T-helper 22 cell (primary cell): ENCODE measurements around the gene CARHSP1.
"Not testable (repeated sequence)": the region's sequence is repeated elsewhere in the genome, so short reads cannot be mapped to it uniquely, and the experiment has no call there.

Source experiments
- DNase-seq: peaks from one replicate; pipeline ENCODE4 v3.0.0-alpha.2; 2020; ENCODE audit warnings: low read depth

CARHSP1 gene

DNA sequence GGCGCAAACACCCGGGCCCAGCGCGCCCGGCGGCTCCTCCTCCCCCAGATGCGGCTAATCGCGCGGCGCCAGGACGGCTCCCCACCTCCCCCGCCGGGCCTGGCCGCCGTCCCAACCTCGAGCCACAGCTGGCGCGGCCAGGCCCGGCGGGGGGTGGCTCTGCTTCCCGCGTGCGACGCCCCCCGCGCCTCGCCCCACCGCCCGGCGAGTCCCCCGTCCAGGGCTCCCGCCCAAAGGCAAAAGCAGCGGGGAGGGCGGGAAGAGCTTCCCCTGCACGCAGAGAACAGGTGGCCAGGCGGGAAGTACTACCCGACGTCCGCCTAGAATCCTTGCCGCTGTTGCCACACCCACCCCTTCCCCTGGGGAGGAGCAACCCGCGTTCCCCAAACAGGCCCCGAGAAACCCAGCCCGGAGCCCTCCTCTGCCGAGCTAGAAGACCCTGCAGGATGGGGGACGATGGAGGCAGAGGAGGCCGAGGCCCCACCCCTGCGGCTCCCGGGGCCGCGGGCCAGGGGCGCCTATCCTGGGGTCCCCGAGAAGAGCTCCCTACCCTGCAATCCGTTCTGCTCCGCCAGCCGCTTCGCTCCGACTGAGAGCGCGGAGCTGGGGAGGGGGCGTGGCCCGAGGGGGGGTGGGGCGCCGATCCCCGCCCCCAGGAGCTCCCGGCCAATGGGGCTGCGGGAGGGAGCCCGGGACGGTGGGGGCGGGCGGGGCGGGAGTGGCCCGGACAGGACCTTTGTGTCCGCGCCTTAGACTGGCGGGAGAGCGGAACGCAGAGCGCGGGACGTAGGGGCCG lies at the start of gene CARHSP1:
CARHSP1 (minus strand) TSS at position 591 of the 796 bp plus-strand sequence. CDS start 9,678 bp downstream, outside the sequence.
- DNase-seq: peak; percentile 72

DNA sequence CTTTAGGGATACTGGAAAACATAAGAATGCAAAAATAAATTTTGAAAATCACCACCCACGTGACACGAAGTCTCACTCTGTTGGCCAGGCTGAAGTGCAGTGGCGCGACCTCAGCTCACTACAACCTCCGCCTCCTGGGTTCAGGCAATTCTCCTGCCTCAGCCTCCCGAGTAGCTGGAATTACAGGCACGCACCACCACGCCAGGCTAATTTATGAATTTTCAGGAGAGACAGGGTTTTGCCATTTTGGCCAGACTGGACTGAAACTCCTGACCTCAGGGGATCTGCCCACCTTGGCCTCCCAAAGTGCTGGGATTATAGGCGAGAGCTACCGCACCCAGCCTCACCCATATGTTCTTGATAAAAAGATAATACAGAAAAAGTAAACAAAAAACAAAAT lies 48.5 kb upstream of the CARHSP1 start:
- DNase-seq: not testable (repeated sequence)

DNA sequence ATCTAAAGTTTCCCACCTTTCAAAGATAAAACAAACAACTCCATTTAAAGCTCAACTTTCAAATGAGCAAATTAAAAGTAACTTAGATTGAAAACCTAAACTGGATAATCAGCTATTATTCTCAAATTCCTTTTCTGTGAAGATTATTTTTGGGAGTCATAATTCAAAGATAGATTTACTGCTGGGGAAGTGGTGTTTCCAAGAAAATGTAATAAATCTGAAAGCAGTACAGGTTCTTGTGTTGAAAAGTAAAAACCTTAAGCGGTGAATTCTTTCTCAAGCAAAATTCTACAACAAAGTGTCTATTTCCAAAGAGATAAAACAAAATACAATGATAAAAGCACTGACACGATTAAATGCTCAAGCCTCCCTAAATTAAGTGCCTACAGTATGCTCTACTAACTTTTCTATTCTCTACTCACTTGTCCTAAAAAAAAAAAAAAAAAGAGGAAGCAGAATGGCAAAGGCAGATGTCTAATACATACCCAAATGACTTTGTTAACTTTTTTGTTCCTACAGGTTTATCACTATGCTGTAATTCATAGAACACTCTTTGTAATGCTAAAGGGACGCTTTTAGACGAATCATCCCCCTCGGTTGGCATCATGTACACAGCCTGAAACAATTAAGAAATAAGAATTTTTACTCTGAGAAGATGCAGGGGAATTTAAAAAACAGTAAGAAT lies 47.9 kb upstream of the CARHSP1 start:
- DNase-seq: no peak

DNA sequence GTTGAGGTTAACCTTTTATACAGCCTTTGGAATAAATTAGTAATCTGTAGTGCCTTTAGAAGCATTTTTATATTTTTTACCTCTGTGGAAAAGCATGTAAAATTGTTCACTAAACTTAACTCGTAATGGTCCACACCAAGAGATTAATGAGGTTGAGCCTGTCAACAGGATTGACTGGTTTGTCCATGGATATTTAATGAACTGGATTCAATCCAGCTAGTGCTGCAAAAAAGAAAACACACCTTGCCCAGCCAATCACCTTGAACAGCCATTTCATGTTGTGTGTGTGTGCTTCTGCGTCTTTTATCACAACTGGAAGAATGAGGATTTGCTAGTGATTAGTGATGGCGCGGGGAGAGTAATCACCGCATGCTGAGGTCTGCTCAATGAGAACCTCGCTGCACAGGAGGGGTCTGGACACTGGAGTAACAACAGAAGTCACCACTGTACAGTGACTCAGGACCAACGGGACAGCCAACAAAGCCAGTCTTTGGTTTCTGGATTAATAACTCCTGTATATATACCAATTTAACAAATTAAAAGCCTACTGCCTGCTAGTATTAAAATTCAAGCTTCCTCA lies 47.0 kb upstream of the CARHSP1 start:
- no peak for DNase-seq

DNA sequence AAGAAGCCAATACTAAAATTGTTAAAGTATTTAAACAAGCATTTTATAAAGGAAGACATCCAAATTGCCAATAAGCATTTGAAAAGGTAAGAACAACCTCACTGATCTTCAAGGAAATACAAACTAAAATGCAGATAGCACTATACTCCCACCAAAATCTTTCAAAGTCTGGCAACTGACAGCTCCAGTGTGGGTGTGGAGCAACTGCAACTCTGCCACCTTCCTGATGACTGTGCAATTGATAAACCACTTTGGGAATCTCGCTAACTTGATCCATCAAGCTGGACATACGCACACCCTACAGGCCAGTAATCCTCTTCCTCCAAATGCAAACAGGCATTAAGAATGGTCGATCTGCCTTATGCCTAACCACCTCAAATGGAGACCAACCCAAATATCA lies 45.3 kb upstream of the CARHSP1 start:
- DNase-seq: no peak

DNA sequence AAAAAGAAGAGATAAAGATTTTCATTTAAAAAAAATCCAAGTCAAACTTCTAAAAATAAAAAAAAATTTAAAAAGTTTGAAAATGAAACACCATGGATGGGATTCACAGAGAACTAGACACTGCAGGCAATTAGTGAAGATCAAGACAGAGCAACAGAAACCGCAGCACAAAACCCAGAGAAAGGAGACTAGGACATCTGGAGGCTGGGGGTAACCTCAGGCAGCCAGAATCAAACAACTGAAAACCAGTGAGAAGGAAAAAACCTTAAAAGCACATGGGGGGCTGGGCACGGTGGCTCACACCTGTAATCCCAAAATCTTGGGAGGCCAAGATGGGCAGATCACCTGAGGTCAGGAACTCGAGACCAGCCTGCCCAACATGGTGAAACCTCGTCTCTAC lies 44.0 kb upstream of the CARHSP1 start:
- no peak for DNase-seq

DNA sequence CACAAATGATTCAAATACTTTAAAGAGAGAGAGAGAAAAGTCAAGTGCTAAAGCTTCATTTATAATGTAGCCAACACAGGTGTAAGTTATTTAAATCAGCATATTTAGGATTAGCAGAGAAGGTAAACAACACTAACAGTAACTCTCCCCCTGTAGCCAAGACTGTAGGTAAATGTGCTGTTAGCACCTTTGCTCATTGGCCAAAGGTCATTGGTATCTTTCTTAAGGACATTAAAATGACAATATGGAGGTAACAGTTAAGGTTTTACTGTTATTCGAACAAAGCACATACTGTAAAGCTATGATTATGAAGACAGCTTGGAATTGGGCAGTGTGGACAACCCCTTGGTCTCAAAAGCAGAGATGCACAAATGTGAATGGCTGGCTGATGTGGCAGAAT lies 42.0 kb upstream of the CARHSP1 start:
- no peak for DNase-seq

DNA sequence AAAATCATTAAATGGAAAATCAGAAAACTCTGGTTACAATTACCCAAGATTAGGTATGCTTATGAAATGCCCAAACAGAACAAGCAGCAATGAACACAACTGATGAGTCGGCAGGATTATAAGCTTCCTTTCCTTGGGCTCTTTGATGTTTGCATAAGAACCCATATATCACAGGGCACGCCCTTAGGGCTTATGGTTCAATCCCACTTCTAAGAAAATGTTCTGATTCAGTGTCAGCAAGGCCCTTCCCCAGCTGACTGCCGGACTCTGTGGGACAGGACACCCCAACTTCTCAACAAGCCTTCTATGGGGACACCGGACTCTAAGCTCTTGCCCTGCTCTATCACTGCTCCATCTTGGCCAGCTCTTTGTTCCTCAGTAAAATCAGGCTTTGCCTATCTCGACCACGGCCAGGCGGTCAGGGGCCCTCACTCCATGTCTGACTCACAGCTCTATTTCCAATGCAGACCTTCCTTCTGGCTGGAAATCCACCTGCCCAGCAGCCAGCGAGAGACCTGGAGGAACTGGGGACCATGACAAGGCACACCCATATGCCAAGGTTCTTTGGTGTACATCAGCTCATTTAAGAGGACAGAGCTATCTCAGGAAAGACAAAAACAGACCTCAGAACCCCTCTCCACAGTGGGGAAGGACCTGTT lies 40.1 kb upstream of the CARHSP1 start:
- no peak for DNase-seq

DNA sequence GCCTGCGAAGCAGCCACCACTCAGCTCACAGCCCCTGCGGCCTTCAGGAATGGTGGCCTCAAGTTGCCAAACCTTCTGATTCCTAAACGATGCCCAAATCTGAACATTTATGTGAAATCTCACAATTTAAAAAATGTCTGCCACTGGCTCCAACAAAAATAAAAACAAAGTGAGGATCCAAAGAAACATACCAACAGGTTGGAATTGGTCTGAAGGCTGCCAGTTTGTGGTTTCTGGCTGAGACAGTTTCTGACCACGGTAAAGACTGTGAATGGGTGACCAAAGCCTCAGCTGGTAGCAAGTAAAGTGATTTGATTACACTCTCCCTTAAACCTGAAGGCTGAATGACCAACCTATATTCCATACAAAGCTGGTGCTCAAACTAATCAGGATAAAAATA lies 38.3 kb upstream of the CARHSP1 start:
- DNase-seq: no peak

DNA sequence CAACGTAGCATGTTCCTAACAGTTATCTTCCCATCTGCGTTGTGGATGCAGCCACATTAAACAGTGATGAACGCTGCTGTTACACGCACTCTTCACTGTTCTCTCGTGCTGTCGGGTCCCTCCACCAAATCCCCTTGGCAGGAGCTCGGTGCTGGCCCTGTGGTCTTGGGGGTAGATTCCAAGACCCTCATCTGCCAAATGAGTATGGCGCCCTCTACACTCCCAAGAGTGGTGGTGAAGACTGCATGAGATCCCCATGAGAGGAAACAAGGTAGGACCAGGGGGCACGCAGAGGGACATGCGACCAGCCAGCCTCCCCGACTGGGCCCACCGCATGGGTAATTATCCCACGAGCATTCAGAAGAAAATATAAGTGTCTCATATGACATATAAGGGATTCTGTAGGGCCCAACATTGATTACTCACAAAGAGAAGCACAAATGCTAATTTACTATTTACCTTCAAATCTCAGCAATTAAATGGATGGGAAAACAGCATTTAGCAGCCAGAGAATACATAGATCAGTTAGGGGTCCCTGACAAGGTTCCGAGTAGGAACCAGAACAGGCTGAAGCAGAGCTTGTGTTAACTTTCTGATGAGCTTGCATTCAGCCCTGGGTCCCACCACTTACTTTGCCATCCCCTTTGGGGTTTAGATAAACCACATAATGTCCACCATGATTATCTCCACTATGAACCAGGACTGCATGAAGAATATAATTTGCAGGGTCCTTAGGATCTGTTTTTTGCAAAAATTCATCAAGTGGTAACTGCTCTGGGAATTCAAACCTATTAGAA lies 37.2 kb upstream of the CARHSP1 start:
- no peak for DNase-seq

DNA sequence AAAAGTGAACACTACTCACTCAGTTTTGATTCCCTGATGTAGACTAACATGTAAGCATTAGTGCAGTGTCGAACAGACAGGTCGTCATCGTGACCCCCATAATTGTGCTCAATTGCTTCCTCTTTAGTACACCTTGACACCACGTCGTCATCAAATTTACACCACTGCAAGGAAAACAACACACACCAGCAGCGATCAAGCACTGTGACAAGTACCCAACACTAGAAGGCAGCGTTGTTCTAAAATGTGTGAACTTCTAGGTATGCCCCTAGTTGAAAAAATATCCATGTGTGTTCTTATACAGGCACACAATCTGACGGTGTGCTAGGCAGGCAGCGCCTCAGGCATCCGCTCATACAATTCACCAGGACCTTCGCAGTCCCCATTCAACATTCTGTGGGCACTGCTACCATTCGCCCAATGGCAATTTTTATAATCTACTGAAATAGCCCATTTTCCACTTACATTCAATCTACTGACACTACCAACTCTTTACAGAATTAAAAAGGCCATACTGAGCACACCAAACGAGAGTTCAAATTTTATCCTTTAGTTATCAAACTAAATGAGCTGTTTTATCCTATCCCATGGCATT lies 36.5 kb upstream of the CARHSP1 start:
- no peak for DNase-seq

DNA sequence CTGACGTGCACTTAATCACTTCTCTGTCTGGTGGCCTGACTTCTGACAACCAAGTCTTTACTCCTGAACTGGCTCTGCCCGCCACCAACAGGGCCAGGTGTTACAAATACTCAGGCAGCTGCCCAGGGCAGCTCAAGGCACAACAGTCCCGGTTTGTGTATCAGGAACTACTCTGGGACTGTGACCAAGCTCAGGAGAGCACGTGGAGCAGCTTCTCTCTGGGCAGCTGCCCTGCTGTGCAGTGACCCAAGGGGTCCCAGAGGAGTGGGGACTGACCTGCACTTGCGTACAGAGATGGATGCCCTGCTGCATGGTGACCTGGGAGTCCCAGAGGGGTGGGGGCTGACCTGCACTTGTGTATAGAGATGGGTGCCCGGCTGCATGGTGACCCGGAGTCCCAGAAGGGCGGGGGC lies 35.2 kb upstream of the CARHSP1 start:
- DNase-seq: no peak

DNA sequence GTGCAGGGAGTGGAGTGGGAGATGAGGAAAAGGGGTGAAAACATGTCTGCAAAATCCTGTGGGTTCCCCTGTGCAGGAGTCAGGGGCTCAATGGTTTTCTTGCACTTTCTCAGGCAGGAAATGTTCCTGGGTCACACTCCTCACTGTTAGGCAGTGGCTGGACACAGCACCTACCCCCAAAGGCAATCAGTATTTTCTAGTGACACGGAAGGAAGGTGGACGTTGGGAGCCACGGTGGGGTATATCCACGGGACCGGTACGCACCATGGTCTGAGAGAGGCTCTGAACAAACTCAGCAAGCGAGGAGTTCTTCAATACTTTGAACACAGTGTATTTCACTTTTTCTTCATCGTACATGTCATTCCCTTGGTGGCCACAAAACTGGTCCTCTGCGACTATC lies 34.2 kb upstream of the CARHSP1 start:
- DNase-seq: no peak

DNA sequence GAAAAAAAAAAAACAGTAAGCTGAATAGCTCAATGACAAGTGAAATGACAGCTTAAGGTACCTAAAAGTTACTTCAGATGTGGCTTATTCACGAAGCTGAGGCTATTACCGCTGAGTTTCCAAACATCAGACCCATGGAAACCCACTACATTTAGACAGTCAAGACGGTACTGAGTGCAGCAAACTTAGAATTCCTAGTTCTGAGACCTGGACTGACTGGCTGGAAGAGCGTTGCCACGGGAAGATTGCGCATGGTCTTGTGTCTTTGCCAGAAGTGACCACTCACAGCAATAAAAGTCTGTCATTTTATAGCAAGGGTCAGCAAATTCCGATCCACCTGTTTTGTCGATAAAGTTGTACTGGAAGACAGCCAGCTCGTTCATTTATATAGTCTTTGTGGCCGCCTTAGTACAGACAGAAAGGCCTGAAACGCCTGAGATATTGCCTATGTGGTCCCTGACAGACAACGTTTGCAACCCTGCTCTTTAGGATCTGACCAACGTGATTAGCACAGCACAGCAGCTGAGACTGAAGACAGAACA lies 32.6 kb upstream of the CARHSP1 start:
- DNase-seq: no peak

DNA sequence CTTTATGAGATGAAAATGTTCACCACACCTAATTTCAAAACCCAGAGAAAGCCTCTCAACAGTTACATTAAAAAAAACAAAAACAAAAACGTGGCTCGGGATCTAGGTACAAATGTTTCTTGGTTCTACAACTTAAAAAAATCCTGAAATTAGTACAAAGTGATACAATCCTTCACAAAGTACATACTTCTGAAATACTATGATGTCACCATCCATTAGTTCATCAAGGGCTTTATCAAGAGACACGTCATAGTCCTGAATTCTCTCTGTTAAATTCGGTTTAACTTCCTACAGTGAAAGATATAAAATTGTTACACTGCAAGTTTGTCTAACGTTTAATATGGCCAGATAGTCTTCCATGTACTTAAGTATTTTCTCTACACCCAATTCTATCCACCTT lies 31.5 kb upstream of the CARHSP1 start:
- DNase-seq: no peak

DNA sequence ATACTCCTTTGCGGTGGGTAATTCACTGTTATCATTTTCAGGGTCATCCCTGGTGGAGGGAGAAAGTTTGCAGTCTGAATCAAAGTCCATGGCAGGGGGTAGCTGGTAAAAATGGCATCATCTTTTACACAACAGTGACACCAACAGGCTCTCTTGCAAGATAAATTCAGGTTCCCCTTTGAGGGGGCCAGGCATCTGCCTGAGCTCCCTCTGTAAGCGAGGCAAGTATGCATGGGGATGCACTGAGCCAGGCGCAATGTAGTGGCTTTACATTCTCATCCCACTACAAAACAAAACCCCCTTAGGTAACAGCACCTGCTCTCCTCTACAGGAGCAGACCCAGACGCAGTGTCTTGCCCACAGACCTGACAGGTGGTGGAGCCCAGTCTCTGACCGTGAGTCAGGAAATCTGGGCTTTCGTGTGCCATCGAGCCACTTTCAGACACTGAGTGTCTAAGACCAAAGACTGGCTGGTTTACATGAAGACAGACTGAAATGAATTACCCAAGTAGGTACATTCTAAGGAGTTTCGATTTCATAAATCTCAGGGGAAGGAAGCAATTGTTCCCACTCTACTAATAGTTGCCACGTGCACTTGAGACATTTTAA lies 31.0 kb upstream of the CARHSP1 start:
- no peak for DNase-seq

DNA sequence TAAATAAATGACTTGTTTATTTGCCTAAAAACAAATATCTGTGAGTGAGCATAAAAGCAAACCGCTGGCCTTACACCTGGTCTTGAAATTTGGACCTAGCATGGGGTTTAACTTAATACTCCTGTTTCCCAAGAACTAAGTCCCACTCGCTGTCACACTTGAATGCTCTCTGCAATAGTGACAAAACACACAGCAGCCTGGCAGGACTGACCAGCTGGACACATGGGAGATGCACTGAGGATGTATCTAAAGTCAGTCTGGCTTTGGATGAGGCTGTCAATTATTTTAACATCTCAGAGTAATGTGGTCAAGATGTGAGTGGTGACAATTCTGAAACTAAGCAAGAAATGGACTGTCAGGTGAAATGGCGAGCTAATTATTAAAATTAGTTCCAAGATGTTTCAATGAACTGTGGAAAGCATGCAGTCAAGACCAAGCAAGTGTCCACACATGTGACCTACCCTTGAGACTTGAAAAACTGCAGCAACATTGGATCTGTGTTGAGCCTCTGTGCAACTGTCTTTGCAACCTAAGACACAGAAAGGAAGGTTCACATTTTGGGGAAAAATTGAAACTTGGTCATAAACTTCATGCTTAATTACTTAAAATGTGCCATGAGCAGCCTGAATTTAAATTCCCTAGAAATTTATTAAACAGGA lies 30.0 kb upstream of the CARHSP1 start:
- no peak for DNase-seq

DNA sequence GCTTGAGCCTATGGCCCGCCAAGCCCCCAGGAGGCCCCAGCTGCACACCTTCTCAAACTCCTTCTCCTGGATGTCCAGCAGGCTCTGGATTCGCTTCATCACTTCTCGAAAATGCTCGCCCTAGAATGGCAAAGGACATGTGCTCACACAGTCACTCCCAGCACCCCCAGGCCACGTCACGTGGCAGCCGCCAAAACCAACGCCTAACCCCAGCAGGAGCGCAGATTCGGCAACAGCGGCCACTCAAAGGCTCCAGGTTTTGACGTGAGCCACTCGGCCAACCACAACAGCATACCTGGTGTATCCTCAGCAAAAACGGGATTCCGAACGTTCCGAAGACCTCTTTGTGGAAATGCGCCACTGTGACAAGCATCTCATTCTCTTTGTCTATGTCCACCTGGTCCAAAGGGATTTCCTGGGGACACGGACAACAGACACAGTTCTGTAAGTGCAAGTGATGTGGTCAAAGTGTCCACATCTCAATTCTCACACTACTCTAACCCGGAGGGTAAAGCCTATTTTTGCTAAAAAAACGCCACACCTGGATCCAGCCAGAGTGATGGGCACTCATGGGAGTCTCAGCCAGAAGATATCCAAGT lies 26.0 kb upstream of the CARHSP1 start:
- DNase-seq: no peak

DNA sequence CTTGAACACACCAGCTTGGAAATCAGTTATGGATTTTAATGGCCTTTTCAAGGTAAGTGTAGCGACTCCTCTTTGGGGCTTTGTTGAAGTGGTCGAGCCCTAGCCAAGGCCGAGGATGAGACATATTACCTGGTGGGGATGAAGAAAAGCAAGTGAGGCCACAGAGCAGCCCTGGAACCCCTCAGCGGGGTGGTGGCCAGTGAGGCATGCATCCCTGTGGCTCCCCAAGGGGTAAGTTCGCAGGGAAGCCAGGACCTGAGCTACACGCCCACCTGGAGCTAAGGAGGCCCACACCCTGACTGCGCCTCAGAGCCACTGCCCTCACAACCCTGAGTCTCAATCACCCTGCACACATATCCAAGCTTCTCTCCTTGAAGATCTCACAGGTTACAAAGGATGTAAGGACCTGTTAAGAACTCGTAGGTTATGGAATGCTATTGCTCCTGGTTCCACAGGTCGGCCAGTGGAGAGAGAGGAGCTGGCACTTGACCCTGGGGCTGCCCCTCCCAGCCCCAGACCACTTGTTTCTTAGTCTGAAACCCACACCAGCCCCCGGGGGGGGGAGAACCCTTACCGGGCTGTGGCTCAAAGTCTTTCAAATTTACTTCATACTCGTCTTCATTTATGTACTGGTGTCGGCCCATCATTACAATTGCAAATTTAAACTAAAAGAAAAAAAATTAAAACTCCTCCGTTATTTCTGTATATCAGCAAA lies 25.3 kb upstream of the CARHSP1 start:
- DNase-seq: no peak
